Smooth muscle cell of bladder (primary cell): ENCODE measurements around the gene TMIGD1. TPM values are rescaled to one million over a fixed set of nuclear protein-coding genes. Genes with fewer than 3 reads are reported as not detected.

ENCODE experiments used
- total RNA-seq: library from RNA; depleted of rRNA; stranded (reverse); fragments of >200 nt; gene quantifications from 2 replicates; pipeline ENCODE4 v1.2.3, GENCODE V29; 2014

The TMIGD1 gene, protein sequence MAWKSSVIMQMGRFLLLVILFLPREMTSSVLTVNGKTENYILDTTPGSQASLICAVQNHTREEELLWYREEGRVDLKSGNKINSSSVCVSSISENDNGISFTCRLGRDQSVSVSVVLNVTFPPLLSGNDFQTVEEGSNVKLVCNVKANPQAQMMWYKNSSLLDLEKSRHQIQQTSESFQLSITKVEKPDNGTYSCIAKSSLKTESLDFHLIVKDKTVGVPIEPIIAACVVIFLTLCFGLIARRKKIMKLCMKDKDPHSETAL
- not detected in 2 replicates for total RNA-seq

DNA sequence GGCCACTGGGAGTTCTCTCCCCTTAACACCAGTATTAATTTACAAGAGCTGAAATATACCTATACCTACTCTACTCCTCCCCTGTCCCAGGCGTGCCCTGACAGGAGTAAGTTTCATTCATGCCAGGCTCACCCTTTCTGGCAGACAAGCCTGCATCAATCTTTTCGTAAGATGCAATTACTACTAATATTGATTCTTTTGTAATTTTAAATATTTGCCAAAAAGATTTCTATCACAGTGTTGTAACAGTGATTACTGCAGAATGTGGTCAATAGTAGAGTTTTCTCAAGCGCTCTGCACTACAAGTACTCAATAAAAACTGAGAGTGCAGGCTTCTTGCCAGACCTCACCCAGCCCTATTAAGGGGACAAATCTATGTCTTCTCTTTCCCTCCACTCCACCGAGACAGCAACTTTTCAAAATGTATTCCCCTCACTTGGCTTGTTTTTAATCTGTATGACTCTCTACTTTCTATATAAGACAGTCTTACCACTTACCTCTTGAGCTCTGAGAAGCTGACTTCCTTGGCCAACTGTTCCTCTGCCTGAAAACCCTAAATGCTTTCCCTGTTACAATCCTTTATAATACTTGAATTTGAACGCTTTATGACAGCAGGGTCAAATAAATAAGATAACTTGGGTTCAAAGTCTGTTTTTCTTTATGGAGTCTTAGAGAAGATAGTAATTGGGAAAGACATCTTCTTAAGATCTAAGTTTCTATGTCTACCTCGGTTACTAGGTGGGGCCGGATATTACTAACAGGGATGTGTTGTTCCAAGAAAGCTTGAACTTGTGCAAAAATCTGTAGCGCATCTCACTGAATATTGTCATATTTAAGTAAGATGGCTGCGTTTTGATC lies at the start of gene TMIGD1:
Gene TMIGD1, minus strand, starts transcription at position 555 of the 858 bp plus-strand sequence. CDS start 1,924 bp downstream, outside the sequence.

DNA sequence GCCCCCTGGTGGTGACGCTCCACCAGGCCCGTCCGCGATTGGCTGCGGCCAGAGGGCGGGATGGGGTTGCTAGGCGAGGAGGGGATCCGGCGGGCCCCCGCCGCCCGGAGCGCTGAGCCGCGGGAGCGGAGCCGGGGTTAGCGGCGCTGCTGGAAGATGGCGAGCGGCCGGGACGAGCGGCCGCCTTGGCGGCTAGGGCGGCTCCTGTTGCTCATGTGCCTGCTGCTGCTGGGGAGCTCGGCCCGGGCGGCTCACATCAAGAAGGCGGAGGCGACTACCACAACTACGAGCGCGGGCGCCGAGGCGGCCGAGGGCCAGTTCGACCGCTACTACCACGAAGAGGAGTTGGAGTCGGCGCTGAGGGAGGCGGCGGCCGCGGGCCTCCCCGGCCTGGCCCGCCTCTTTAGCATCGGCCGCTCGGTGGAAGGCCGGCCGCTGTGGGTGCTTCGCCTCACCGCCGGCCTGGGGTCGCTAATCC lies 45.0 kb upstream of the TMIGD1 start, which contains the start of gene CPD:
Gene CPD, plus strand, starts transcription at position 103 of the 478 bp plus-strand sequence. Its CDS starts 54 bp downstream, at position 157.

DNA sequence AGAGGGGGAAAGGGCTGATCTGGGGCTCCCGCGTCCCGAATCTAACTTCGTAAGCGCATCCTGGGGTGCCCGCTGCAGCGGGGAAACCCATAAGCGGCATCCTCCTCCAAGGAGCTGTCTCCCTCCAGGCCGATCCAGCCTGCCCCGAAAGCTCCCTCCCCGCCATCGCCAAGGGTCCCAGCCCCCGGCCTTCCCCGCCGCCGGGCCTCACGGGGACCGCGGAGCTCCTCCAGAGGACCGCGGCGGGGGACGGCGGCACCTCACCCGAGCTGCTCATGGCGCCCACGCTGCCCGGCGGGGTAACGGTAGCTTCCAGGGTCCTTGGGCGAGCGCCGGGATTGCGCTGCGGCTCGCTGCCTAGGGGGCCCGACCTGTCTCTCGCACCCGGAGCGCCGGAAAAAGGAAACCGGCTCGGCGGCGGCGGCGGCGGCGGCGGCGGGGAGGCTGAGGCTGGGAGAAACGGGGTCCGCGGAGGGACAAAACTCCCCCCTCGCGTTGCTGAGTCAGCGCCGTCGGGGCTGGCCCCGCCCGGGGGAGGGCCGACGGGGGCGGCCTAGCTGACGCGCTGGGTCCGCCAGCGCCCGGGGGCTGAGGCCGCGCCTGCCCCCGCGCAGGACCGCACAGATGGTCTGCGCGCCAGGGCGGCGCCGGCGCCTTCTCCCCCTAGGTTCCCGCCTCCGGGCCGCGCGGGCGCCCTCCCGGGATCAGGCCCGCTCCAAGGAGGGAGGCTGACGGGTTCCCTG lies 42.1 kb downstream of the TMIGD1 start, which contains the start of gene BLMH:
Gene BLMH, minus strand, starts transcription at position 402 of the 743 bp plus-strand sequence. Its CDS starts 125 bp downstream, at position 277.

Other genes starting within 250 kb of the TMIGD1 start
- gene NSRP1, start 217.2 kb downstream of the TMIGD1 start, total RNA-seq: 7.1 and 9.8 TPM in 2 replicates
- gene SLC6A4, start 98.4 kb downstream of the TMIGD1 start, total RNA-seq: under 0.01 TPM in 1 of 2 replicates, not detected in the other
- gene BLMH, start 42.1 kb downstream of the TMIGD1 start, total RNA-seq: 26.5 and 31.2 TPM in 2 replicates
- 166 and 220 TPM in 2 replicates for gene CPD, start 44.9 kb upstream of the TMIGD1 start, total RNA-seq
- gene GOSR1, start 143.4 kb upstream of the TMIGD1 start, total RNA-seq: 21.0 and 24.4 TPM in 2 replicates